ENCODE results near the gene ANKRD33. TPM values are rescaled to one million over a fixed set of nuclear protein-coding genes. Genes with fewer than 3 reads are reported as not detected.

ANKRD33 gene
- polyA plus RNA-seq, 2 donors, result not detected

DNA sequence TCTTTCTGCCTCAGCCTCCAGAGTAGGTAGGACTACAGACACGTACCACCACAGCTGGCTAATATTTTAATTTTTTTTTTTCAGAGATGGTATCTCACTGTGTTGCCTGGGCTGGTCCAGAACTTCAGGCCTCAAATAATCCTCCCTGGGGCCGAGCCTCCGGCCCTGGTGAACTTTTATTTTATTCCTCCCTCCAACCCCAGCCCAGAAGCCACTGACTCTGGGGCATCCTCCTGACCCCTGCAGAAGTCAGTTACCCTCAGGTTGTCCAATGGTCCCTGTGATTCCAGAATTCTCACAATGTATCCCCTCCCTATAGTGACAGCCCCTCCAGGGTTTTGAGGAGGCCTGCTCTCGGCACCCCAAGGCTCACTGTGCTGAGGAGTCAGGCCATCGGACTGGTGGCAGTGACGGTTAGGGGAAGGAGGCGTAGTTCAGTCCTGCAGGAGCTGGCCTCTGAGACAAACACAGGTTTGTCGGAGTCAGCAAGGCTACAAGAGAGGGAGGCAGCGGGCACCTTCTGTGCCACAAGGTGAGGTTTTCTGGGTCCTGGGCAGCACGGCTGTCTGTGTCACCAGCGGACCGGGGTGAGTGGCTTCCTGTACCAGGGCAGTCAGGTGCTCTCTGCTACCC is 20.0 kb upstream of the ANKRD33 start:
- H3K9me3 ChIP-seq (ENCODE audit: control insufficient read depth in 2 of 2, insufficient read depth in 1 of 2, low read depth in 1 of 2, low read length in 1 of 2), result peaks cover 0 to 2% of the 10 kb centered on the region in 2 donors
- H3K4me1 ChIP-seq (ENCODE audit: control insufficient read depth in 2 of 2, insufficient read depth in 2 of 2, low read length in 1 of 2), result peaks cover 0 to 4% of the 10 kb centered on the region in 2 donors
- no peak overlapping the region for H3K27ac ChIP-seq (ENCODE audit: low read depth in 2 of 2, low read length in 1 of 2)
- no peak overlapping the region for H3K4me3 ChIP-seq (ENCODE audit: low read depth in 1 of 2, low read length in 2 of 2)
- WGBS, 2 donors, result 92 to 95% methylated on average over 12 of the region's 12 CpGs
- no peaks in the 10 kb centered on the region for H3K36me3 ChIP-seq (ENCODE audit: control insufficient read depth in 2 of 2, insufficient read depth in 2 of 2, low read length in 1 of 2)
- H3K27me3 ChIP-seq (ENCODE audit: control insufficient read depth in 1 of 2, insufficient read depth in 2 of 2, low read length in 2 of 2), result peaks cover 0 to 6% of the 10 kb centered on the region in 2 donors

DNA sequence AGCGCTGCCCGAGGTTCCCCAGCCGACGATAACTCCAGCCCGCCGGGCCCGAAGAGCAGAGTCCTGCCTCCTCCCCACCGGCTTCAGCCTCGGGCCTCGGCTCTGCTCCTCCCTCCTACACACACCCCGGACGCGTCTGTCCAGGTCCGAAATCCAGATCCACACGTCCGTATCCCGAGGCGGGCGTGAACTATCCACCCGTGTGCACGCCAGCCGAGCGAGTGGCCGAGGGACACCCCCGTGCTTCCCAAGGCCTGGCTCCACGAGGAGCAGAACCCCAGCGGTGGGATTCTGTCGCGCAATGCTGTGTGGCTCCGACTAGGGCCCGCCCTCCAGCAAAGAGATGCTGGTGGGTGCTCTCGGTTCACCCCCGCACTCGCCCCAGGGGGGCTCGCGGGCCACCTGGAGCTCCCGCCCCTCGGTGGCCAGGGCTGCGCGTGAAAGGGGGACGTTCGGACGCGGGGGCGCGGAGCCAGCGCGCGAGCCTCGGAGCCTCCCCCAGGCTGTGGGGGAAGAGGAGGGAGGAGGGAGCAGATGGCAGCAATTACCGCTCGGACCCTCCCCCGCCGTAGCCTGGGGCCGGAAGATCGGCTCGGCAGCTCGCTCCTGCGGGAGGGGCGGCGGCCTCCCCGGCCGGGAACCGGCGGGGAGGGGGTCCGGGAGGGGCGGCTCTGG is 18.9 kb upstream of the ANKRD33 start:
- 5% methylated on average over 62 to 67 of the region's 67 CpGs for WGBS, 2 donors
- Histone ChIP-seq H3K9me3 (ENCODE audit: control insufficient read depth in 2 of 2, insufficient read depth in 1 of 2, low read depth in 1 of 2, low read length in 1 of 2) (peaks cover 0 to 2% of the 10 kb centered on the region in 2 donors), H3K4me1 (ENCODE audit: control insufficient read depth in 2 of 2, insufficient read depth in 2 of 2, low read length in 1 of 2) (peaks cover 0 to 4% of the 10 kb centered on the region in 2 donors), H3K27me3 (ENCODE audit: control insufficient read depth in 1 of 2, insufficient read depth in 2 of 2, low read length in 2 of 2) (peaks cover 0 to 6% of the 10 kb centered on the region in 2 donors), H3K36me3 (ENCODE audit: control insufficient read depth in 2 of 2, insufficient read depth in 2 of 2, low read length in 1 of 2) (no peaks in the 10 kb centered on the region), H3K4me3 (ENCODE audit: low read depth in 1 of 2, low read length in 2 of 2) (peak overlapping the region; percentile 7 to 18), H3K27ac (ENCODE audit: low read depth in 2 of 2, low read length in 1 of 2) (no peak overlapping the region)

DNA sequence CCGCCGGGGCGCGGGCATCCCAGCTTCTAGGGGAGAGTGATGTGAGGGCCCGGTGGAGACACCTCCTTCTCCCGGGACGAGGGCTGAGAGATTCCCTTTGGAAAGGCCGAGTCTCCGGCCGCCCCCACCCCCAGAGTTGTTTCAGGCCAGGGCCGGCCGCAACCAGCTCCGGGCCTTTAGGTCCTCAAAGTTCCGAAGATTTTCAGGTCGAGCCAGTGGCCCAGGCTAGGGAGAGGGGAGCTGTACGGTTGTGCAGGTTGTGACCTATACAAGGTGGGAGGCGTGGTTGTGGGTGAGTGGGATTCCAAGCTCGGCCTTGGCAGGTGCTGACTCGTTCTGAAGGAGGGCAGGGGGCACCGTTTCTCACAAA is 18.4 kb upstream of the ANKRD33 start:
- peaks cover 0 to 2% of the 10 kb centered on the region in 2 donors for H3K9me3 ChIP-seq (ENCODE audit: control insufficient read depth in 2 of 2, insufficient read depth in 1 of 2, low read depth in 1 of 2, low read length in 1 of 2)
- H3K4me1 ChIP-seq (ENCODE audit: control insufficient read depth in 2 of 2, insufficient read depth in 2 of 2, low read length in 1 of 2), result peaks cover 0 to 4% of the 10 kb centered on the region in 2 donors
- 26 to 48% methylated on average over 16 to 20 of the region's 20 CpGs for WGBS, 2 donors
- H3K36me3 ChIP-seq (ENCODE audit: control insufficient read depth in 2 of 2, insufficient read depth in 2 of 2, low read length in 1 of 2), result no peaks in the 10 kb centered on the region
- no peak overlapping the region for H3K4me3 ChIP-seq (ENCODE audit: low read depth in 1 of 2, low read length in 2 of 2)
- no peak overlapping the region for H3K27ac ChIP-seq (ENCODE audit: low read depth in 2 of 2, low read length in 1 of 2)
- peaks cover 0 to 6% of the 10 kb centered on the region in 2 donors for H3K27me3 ChIP-seq (ENCODE audit: control insufficient read depth in 1 of 2, insufficient read depth in 2 of 2, low read length in 2 of 2)

DNA sequence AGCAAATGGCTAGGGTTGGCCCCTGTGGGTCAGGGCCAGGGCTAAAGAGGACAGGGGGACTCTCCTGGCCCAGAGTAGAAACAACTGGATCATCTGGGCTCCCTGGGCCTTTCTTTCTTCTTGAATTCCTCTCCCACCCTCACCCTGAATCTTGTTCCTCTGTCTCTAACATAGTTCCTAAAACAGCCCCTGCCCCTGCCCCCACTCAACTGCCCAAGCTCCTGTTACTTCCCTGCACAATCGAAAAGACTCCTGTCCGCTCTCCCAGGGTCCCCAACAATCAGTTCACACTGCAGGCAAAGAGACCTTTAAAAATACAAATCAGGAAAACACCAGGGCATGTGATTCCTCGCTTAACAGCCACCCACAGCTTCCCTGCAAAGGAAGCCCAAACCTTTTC is 18.0 kb upstream of the ANKRD33 start:
- Histone ChIP-seq H3K27me3 (ENCODE audit: control insufficient read depth in 1 of 2, insufficient read depth in 2 of 2, low read length in 2 of 2) (peaks cover 0 to 6% of the 10 kb centered on the region in 2 donors), H3K9me3 (ENCODE audit: control insufficient read depth in 2 of 2, insufficient read depth in 1 of 2, low read depth in 1 of 2, low read length in 1 of 2) (peaks cover 0 to 2% of the 10 kb centered on the region in 2 donors), H3K27ac (ENCODE audit: low read depth in 2 of 2, low read length in 1 of 2) (no peak overlapping the region), H3K4me1 (ENCODE audit: control insufficient read depth in 2 of 2, insufficient read depth in 2 of 2, low read length in 1 of 2) (peaks cover 0 to 4% of the 10 kb centered on the region in 2 donors), H3K36me3 (ENCODE audit: control insufficient read depth in 2 of 2, insufficient read depth in 2 of 2, low read length in 1 of 2) (no peaks in the 10 kb centered on the region), H3K4me3 (ENCODE audit: low read depth in 1 of 2, low read length in 2 of 2) (no peak overlapping the region)
- 72 to 78% methylated on average over 3 of the region's 3 CpGs for WGBS, 2 donors

DNA sequence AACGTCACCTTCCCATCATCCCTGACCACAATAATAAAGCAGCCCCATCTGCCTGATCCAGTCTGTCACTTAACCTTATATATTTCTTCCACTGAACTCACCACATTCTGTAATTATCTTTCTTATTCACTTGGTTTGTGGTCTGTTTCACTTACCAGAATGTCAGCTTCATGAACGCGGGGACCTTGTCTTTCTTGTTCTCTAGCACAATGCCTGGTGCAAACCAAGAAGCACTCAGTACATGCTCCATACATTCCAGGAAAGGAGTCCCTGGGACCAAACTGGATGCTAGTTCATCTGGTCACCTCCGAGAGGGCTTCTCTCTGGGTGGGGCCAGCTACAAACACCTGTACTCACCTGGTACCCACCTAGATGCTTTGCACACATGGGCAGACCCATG is 17.4 kb upstream of the ANKRD33 start:
- no peak overlapping the region for H3K27ac ChIP-seq (ENCODE audit: low read depth in 2 of 2, low read length in 1 of 2)
- H3K4me1 ChIP-seq (ENCODE audit: control insufficient read depth in 2 of 2, insufficient read depth in 2 of 2, low read length in 1 of 2), result peaks cover 0 to 4% of the 10 kb centered on the region in 2 donors
- 61 to 65% methylated on average over 4 of the region's 4 CpGs for WGBS, 2 donors
- H3K9me3 ChIP-seq (ENCODE audit: control insufficient read depth in 2 of 2, insufficient read depth in 1 of 2, low read depth in 1 of 2, low read length in 1 of 2), result peaks cover 0 to 2% of the 10 kb centered on the region in 2 donors
- no peaks in the 10 kb centered on the region for H3K36me3 ChIP-seq (ENCODE audit: control insufficient read depth in 2 of 2, insufficient read depth in 2 of 2, low read length in 1 of 2)
- no peak overlapping the region for H3K4me3 ChIP-seq (ENCODE audit: low read depth in 1 of 2, low read length in 2 of 2)
- H3K27me3 ChIP-seq (ENCODE audit: control insufficient read depth in 1 of 2, insufficient read depth in 2 of 2, low read length in 2 of 2), result peaks cover 0 to 6% of the 10 kb centered on the region in 2 donors

DNA sequence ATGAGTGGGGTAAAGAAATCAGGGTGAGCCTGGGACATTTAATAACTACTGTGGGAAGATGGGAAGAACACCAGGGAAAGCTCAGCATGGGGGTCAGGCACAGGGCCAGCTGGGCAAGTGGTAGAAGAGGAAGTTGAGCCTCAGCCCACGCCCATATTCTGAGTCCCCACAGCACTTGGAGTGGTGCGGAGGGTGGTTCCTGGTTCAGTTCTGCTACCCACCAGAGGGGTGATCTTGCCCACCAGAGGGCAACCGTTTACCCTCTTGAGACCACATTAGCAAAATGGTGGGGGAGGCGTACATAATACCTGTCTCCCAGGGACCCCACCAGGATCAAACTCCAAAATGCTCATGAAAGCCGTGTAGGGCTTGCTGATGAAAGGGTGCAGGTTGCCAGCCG is 16.8 kb upstream of the ANKRD33 start:
- Histone ChIP-seq H3K36me3 (ENCODE audit: control insufficient read depth in 2 of 2, insufficient read depth in 2 of 2, low read length in 1 of 2) (no peaks in the 10 kb centered on the region), H3K9me3 (ENCODE audit: control insufficient read depth in 2 of 2, insufficient read depth in 1 of 2, low read depth in 1 of 2, low read length in 1 of 2) (peaks cover 0 to 2% of the 10 kb centered on the region in 2 donors), H3K4me3 (ENCODE audit: low read depth in 1 of 2, low read length in 2 of 2) (no peak overlapping the region), H3K4me1 (ENCODE audit: control insufficient read depth in 2 of 2, insufficient read depth in 2 of 2, low read length in 1 of 2) (peaks cover 0 to 4% of the 10 kb centered on the region in 2 donors), H3K27me3 (ENCODE audit: control insufficient read depth in 1 of 2, insufficient read depth in 2 of 2, low read length in 2 of 2) (peaks cover 0 to 6% of the 10 kb centered on the region in 2 donors), H3K27ac (ENCODE audit: low read depth in 2 of 2, low read length in 1 of 2) (no peak overlapping the region)
- 76 to 77% methylated on average over 6 of the region's 6 CpGs for WGBS, 2 donors

DNA sequence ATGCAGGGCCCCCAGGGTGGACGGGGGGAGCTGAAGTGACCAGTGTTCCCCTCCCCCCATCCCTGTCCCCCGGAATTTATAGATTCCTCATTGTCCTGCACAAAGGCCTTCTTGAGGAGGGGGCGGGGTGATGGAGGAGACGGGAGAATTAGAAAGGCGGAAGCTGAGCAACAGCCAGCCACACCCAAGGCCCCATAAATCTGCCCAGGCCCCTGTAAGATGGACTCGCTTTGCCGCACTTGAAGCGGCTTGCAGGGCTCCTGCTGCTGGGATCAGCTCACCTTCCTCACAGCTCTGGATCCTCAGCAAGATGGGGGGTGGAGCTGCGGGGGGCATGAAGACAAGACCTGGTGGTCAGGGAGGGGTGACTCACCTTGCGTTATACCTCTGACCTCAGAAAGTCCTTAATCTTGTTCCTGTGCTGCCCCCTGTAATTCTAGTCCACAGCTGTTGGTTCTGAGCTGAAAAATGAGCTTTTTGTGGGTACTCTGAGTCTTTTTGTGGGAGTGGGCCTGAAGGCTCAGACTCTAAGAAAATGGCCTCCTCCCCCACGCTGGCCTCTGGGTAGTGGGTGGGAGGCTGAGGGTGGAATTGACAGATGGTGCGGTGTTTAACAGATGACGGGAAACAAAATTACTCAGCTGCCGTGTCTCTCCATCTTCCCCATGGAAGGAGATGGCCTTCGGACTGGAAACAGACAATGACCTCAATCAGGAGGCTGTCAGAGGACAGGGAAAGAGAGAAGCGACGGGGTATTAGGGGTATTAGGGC is 15.8 kb upstream of the ANKRD33 start:
- H3K4me1 ChIP-seq (ENCODE audit: control insufficient read depth in 2 of 2, insufficient read depth in 2 of 2, low read length in 1 of 2), result peaks cover 0 to 4% of the 10 kb centered on the region in 2 donors
- peaks cover 0 to 6% of the 10 kb centered on the region in 2 donors for H3K27me3 ChIP-seq (ENCODE audit: control insufficient read depth in 1 of 2, insufficient read depth in 2 of 2, low read length in 2 of 2)
- peaks cover 0 to 2% of the 10 kb centered on the region in 2 donors for H3K9me3 ChIP-seq (ENCODE audit: control insufficient read depth in 2 of 2, insufficient read depth in 1 of 2, low read depth in 1 of 2, low read length in 1 of 2)
- no peak overlapping the region for H3K27ac ChIP-seq (ENCODE audit: low read depth in 2 of 2, low read length in 1 of 2)
- WGBS, 2 donors, result 77 to 80% methylated on average over 17 of the region's 17 CpGs
- H3K36me3 ChIP-seq (ENCODE audit: control insufficient read depth in 2 of 2, insufficient read depth in 2 of 2, low read length in 1 of 2), result no peaks in the 10 kb centered on the region
- H3K4me3 ChIP-seq (ENCODE audit: low read depth in 1 of 2, low read length in 2 of 2), result no peak overlapping the region

DNA sequence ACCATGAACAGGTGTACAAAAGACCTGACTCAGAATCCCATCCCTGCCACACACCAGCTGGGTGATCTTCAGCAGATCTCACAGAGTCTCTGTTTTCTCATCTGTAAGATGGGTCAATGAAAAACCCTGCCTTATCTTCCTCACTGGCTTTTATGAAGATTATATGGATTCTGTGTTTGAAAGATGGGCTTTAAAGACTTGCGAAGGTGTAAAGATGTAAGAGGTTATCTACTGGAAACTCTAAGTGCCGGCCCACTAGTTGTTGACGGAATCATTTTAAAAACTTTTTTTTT is 15.3 kb upstream of the ANKRD33 start:
- Histone ChIP-seq H3K4me3 (ENCODE audit: low read depth in 1 of 2, low read length in 2 of 2) (no peak overlapping the region), H3K4me1 (ENCODE audit: control insufficient read depth in 2 of 2, insufficient read depth in 2 of 2, low read length in 1 of 2) (peaks cover 0 to 4% of the 10 kb centered on the region in 2 donors), H3K36me3 (ENCODE audit: control insufficient read depth in 2 of 2, insufficient read depth in 2 of 2, low read length in 1 of 2) (no peaks in the 10 kb centered on the region), H3K27ac (ENCODE audit: low read depth in 2 of 2, low read length in 1 of 2) (no peak overlapping the region), H3K9me3 (ENCODE audit: control insufficient read depth in 2 of 2, insufficient read depth in 1 of 2, low read depth in 1 of 2, low read length in 1 of 2) (peaks cover 0 to 2% of the 10 kb centered on the region in 2 donors), H3K27me3 (ENCODE audit: control insufficient read depth in 1 of 2, insufficient read depth in 2 of 2, low read length in 2 of 2) (peaks cover 0 to 6% of the 10 kb centered on the region in 2 donors)
- WGBS, 2 donors, result 88 to 91% methylated on average over 3 of the region's 3 CpGs

DNA sequence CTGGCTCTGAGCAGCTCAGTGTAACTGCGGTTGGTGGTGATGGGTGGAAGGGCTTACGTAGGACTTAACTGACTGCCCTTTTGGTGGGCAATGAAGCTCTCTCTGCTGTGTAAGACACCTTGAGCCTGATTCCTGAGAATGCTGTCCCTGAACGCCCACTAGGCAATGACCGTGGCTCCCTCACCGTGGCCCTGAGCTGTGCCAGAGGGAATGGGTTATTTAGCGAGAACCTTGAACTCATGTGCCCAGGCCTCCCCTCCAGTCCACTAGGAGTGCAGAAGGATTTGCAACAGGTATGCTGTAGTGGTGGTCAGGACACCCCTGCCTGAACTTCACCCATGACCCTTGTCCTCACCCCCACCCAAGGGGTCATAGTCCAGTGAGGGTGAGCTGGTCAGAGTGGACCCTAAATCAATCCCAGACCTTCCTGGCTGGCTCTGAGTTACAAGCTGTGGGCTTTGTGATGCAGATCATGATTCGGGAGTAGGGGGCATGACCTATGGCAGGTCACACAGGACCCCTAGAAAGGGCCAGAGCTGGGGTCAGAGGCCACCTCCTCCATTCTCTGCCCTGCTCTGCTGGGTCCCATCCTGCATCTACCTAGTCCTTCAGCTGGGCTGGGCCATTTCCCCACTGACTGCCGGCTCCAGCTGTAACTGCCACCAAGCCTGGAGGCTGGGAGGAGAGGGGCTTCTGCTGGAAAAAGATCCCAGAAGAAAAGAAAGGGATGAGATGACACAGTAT is 14.5 kb upstream of the ANKRD33 start:
- peaks cover 0 to 4% of the 10 kb centered on the region in 2 donors for H3K4me1 ChIP-seq (ENCODE audit: control insufficient read depth in 2 of 2, insufficient read depth in 2 of 2, low read length in 1 of 2)
- H3K27ac ChIP-seq (ENCODE audit: low read depth in 2 of 2, low read length in 1 of 2), result no peak overlapping the region
- no peaks in the 10 kb centered on the region for H3K36me3 ChIP-seq (ENCODE audit: control insufficient read depth in 2 of 2, insufficient read depth in 2 of 2, low read length in 1 of 2)
- 80 to 82% methylated on average over 8 of the region's 8 CpGs for WGBS, 2 donors
- no peak overlapping the region for H3K4me3 ChIP-seq (ENCODE audit: low read depth in 1 of 2, low read length in 2 of 2)
- peaks cover 0 to 6% of the 10 kb centered on the region in 2 donors for H3K27me3 ChIP-seq (ENCODE audit: control insufficient read depth in 1 of 2, insufficient read depth in 2 of 2, low read length in 2 of 2)
- H3K9me3 ChIP-seq (ENCODE audit: control insufficient read depth in 2 of 2, insufficient read depth in 1 of 2, low read depth in 1 of 2, low read length in 1 of 2), result peaks cover 0 to 2% of the 10 kb centered on the region in 2 donors

All from esophagus (tissue), 2 donors.